HepG2 (cell line): ENCODE data around the gene SLC22A23. TPM values are rescaled to one million over a fixed set of nuclear protein-coding genes. Genes with fewer than 3 reads are reported as not detected.

Experiments
- ARNTL ChIP-seq: sonication (generic); formaldehyde crosslinking; IDR thresholded peaks from 2 replicates; pipeline ENCODE4 v1.4.0; 2020; ENCODE audit warnings: mild to moderate bottlenecking, missing genetic modification reagents
- HNRNPH1 ChIP-seq: fragments of 200-400 bp; formaldehyde crosslinking; optimal IDR thresholded peaks from 2 replicates; pipeline ENCODE3; 2017; ENCODE audit warnings: mild to moderate bottlenecking, low read depth, low read length
- RORA ChIP-seq: sonication (generic); formaldehyde crosslinking; IDR thresholded peaks from 2 replicates; pipeline ENCODE4 v1.5.0; 2020; ENCODE audit warnings: mild to moderate bottlenecking, missing genetic modification reagents, moderate library complexity
- ZMYM2 ChIP-seq: sonication (generic); formaldehyde crosslinking; IDR thresholded peaks from 2 replicates; pipeline ENCODE4 v1.8.0; 2022; ENCODE audit warnings: mild to moderate bottlenecking, missing genetic modification reagents
- ZNF160 ChIP-seq: sonication (generic); formaldehyde crosslinking; IDR thresholded peaks from 2 replicates; pipeline ENCODE4 v1.8.0; 2022; ENCODE audit warnings: mild to moderate bottlenecking, inconsistent platforms, missing genetic modification reagents
- ZNF451 ChIP-seq: sonication (generic); formaldehyde crosslinking; IDR thresholded peaks from 2 replicates; pipeline ENCODE4 v1.5.0; 2020; ENCODE audit warnings: mild to moderate bottlenecking, missing genetic modification reagents
- ZNF615 ChIP-seq: sonication (generic); formaldehyde crosslinking; IDR thresholded peaks from 2 replicates; pipeline ENCODE4 v1.5.0; 2020; ENCODE audit warnings: mild to moderate bottlenecking, missing genetic modification reagents, borderline replicate concordance
- polyA plus RNA-seq, 8 experiments: library from polyadenylated mRNA; depleted of rRNA in 3 of 8; stranded (reverse) in 7 of 8; unstranded in 1 of 8; fragments of >200 nt; fragmentation: Illumina TruSeq in 4 of 8; extraction: Trizol in 4 of 8; gene quantifications; 2 replicates each; pipeline versions ENCODE4 v1.2.1 to v1.2.3, GENCODE V29; 2011 to 2016; ENCODE audit warnings: low read depth in 4 of 8, missing spikeins in 1 of 8, mixed read lengths in 1 of 8; ENCODE audit not compliant: insufficient read depth in 1 of 8
- total RNA-seq, 5 experiments: library from RNA; depleted of rRNA; stranded (reverse); fragments of >200 nt; fragmentation: Illumina TruSeq; extraction: Trizol; gene quantifications; 2 replicates each; pipeline ENCODE4 v1.2.3, GENCODE V29; 2016; ENCODE audit warnings: low read depth in 1 of 5
- TF ChIP-seq, protein P1 (sequence below), 2 experiments: sonication (generic) in 1 of 2; formaldehyde crosslinking in 1 of 2; IDR thresholded peaks; 2 replicates each; pipeline versions ENCODE4 v1.5.1 to v1.6.1; 2011 to 2020; ENCODE audit warnings: borderline replicate concordance in 1 of 2, low read depth in 1 of 2, low read length in 1 of 2, mild to moderate bottlenecking in 1 of 2, missing genetic modification reagents in 1 of 2, moderate library complexity in 1 of 2
- TF ChIP-seq, protein P2 (sequence below): sonication (generic); formaldehyde crosslinking; IDR thresholded peaks from 2 replicates; pipeline ENCODE4 v1.5.1; 2020; ENCODE audit warnings: missing genetic modification reagents, mild to moderate bottlenecking, borderline replicate concordance
- TF ChIP-seq, protein P3 (sequence below): sonication (generic); formaldehyde crosslinking; IDR thresholded peaks from 2 replicates; pipeline ENCODE4 v1.5.1; 2020; ENCODE audit warnings: mild to moderate bottlenecking, moderate library complexity, missing genetic modification reagents
- TF ChIP-seq, protein P4 (sequence below): sonication (generic); formaldehyde crosslinking; IDR thresholded peaks from 2 replicates; pipeline ENCODE4 v1.9.0; 2021; ENCODE audit warnings: mild to moderate bottlenecking, missing genetic modification reagents

Gene SLC22A23
- total and polyA plus RNA-seq, 2 of the 13 experiments (the other 11 are each of a cell fraction or from before 2014, with no cell fraction given) = 11.8 to 17.5 TPM

DNA sequence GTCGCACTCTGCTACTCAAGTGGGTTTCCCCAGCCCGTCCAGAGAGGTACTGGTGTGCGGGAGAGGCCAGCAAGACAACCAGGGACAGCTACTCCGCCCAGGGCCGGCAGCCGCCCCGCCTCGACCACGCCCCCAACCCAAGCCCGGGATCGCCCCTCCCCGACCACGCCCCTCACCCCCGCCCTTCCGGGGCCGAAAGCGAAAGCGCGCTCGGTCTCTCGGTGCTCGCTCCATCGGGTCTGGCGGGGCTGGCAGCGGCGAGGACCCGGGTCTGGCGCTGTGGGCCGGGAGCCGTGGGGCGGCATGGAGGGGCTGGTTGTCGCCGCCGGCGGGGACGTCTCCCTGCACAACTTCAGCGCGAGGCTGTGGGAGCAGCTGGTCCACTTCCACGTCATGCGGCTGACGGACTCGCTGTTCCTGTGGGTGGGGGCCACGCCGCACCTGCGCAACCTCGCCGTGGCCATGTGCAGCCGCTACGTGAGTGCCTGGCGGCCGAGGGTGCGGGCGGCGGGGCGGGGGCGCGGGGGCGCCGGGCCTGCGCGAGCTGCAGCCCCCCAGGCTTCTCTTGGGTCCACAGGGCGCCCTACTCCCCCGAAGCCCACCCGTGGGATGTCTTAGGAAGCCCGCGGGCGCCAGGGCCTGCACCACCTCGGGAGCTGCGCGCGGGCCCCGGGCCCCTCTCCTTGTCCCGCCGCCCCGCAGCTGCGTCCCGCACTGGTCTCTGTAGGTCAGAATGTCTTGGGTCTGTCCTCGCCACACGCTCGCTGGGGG is 197.9 kb downstream of the SLC22A23 start, which contains the start of gene PSMG4 (continued):
- TF ChIP-seq, protein P1, sequence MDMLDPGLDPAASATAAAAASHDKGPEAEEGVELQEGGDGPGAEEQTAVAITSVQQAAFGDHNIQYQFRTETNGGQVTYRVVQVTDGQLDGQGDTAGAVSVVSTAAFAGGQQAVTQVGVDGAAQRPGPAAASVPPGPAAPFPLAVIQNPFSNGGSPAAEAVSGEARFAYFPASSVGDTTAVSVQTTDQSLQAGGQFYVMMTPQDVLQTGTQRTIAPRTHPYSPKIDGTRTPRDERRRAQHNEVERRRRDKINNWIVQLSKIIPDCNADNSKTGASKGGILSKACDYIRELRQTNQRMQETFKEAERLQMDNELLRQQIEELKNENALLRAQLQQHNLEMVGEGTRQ (IDR thresholded peaks at IDR 0.05; ENCODE audit: low read depth, low read length) = no peak
- TF ChIP-seq, protein P1 (CRISPR knock-in tag; IDR thresholded peaks at IDR 0.05; ENCODE audit: borderline replicate concordance) = no peak
- peak; percentile 35 for TF ChIP-seq HNRNPH1
- no peak for TF ChIP-seq ZNF615
- TF ChIP-seq ARNTL = peak; percentile 83
- TF ChIP-seq, protein P2, sequence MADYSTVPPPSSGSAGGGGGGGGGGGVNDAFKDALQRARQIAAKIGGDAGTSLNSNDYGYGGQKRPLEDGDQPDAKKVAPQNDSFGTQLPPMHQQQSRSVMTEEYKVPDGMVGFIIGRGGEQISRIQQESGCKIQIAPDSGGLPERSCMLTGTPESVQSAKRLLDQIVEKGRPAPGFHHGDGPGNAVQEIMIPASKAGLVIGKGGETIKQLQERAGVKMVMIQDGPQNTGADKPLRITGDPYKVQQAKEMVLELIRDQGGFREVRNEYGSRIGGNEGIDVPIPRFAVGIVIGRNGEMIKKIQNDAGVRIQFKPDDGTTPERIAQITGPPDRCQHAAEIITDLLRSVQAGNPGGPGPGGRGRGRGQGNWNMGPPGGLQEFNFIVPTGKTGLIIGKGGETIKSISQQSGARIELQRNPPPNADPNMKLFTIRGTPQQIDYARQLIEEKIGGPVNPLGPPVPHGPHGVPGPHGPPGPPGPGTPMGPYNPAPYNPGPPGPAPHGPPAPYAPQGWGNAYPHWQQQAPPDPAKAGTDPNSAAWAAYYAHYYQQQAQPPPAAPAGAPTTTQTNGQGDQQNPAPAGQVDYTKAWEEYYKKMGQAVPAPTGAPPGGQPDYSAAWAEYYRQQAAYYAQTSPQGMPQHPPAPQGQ (CRISPR knock-in tag) = no peak
- no peak for TF ChIP-seq RORA (CRISPR knock-in tag)
- TF ChIP-seq, protein P3, sequence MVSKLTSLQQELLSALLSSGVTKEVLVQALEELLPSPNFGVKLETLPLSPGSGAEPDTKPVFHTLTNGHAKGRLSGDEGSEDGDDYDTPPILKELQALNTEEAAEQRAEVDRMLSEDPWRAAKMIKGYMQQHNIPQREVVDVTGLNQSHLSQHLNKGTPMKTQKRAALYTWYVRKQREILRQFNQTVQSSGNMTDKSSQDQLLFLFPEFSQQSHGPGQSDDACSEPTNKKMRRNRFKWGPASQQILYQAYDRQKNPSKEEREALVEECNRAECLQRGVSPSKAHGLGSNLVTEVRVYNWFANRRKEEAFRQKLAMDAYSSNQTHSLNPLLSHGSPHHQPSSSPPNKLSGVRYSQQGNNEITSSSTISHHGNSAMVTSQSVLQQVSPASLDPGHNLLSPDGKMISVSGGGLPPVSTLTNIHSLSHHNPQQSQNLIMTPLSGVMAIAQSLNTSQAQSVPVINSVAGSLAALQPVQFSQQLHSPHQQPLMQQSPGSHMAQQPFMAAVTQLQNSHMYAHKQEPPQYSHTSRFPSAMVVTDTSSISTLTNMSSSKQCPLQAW (CRISPR knock-in tag) = peak; percentile 84; the same call in 1 of the 2 replicates
- peak; percentile 81 for TF ChIP-seq ZNF451 (CRISPR knock-in tag)
- TF ChIP-seq, protein P4, sequence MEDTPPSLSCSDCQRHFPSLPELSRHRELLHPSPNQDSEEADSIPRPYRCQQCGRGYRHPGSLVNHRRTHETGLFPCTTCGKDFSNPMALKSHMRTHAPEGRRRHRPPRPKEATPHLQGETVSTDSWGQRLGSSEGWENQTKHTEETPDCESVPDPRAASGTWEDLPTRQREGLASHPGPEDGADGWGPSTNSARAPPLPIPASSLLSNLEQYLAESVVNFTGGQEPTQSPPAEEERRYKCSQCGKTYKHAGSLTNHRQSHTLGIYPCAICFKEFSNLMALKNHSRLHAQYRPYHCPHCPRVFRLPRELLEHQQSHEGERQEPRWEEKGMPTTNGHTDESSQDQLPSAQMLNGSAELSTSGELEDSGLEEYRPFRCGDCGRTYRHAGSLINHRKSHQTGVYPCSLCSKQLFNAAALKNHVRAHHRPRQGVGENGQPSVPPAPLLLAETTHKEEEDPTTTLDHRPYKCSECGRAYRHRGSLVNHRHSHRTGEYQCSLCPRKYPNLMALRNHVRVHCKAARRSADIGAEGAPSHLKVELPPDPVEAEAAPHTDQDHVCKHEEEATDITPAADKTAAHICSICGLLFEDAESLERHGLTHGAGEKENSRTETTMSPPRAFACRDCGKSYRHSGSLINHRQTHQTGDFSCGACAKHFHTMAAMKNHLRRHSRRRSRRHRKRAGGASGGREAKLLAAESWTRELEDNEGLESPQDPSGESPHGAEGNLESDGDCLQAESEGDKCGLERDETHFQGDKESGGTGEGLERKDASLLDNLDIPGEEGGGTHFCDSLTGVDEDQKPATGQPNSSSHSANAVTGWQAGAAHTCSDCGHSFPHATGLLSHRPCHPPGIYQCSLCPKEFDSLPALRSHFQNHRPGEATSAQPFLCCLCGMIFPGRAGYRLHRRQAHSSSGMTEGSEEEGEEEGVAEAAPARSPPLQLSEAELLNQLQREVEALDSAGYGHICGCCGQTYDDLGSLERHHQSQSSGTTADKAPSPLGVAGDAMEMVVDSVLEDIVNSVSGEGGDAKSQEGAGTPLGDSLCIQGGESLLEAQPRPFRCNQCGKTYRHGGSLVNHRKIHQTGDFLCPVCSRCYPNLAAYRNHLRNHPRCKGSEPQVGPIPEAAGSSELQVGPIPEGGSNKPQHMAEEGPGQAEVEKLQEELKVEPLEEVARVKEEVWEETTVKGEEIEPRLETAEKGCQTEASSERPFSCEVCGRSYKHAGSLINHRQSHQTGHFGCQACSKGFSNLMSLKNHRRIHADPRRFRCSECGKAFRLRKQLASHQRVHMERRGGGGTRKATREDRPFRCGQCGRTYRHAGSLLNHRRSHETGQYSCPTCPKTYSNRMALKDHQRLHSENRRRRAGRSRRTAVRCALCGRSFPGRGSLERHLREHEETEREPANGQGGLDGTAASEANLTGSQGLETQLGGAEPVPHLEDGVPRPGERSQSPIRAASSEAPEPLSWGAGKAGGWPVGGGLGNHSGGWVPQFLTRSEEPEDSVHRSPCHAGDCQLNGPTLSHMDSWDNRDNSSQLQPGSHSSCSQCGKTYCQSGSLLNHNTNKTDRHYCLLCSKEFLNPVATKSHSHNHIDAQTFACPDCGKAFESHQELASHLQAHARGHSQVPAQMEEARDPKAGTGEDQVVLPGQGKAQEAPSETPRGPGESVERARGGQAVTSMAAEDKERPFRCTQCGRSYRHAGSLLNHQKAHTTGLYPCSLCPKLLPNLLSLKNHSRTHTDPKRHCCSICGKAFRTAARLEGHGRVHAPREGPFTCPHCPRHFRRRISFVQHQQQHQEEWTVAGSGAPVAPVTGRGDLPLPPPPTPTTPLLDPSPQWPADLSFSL (CRISPR knock-in tag) = no peak
- TF ChIP-seq ZNF160 (CRISPR knock-in tag) = peak; percentile 84
- 0 out of 2 replicates have a peak, but pooled peaks have one; percentile 59 for TF ChIP-seq ZMYM2 (CRISPR knock-in tag)
